GM12872 (cell line): ENCODE measurements around the gene ARHGAP12.

Source experiments
- CTCF ChIP-seq: IDR thresholded peaks from 3 replicates; pipeline ENCODE4 v1.5.1; 2011; ENCODE audit warnings: low read depth, mild to moderate bottlenecking, low read length, moderate library complexity; ENCODE audit not compliant: insufficient read depth

Gene ARHGAP12

GRCh38 chr10:31804352-31804810 lies 124.2 kb downstream of the ARHGAP12 start:
- no peak for TF ChIP-seq CTCF

- TF ChIP-seq CTCF, result no peak
Measured at GRCh38 chr10:31803606-31804351, 124.9 kb downstream of the ARHGAP12 start.

- no peak for TF ChIP-seq CTCF
Measured at GRCh38 chr10:31799181-31799580, 129.4 kb downstream of the ARHGAP12 start.

- TF ChIP-seq CTCF, result no peak
Measured at GRCh38 chr10:31792745-31793144, 135.9 kb downstream of the ARHGAP12 start.

- no peak for TF ChIP-seq CTCF
Measured at GRCh38 chr10:31789555-31789954, 139.1 kb downstream of the ARHGAP12 start.

GRCh38 chr10:31782701-31783100 lies 145.9 kb downstream of the ARHGAP12 start:
- TF ChIP-seq CTCF, result no peak

- no peak for TF ChIP-seq CTCF
Measured at GRCh38 chr10:31780717-31781116, 147.9 kb downstream of the ARHGAP12 start.
